Amygdala (tissue), 56 donors: ENCODE results near the gene KCTD7.
"Not testable (repeated sequence)": the region's sequence is repeated elsewhere in the genome, so short reads cannot be mapped to it uniquely, and the experiment has no call there.

ENCODE experiments used
- DNase-seq, 56 donors: peaks; one replicate each; lab custom pipeline; 2025; lab: John Stamatoyannopoulos, UW

KCTD7 gene

DNA sequence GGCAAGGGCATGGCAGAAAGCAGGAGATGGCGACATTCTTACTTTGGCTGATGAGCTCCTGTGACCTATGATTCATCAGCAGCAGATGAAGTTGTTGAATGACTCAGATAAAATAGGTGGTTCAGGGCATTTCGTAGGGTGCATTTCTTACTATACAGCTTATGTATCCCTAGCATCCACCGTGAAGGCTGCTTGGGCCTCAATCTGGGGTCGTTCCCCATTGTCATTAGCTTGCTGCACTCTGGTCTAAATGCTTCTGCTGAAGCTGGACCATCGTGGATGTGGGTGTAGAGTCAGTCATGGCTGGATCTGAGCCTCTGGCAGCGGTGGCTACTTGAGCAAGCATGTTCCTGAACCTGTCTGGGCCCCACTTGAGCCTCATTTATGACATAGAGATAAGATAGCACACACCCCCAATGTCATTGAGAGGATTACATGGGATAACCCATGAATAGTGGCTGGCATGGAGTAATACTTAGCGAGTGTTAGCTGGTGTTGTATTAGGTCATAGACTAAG is 44.5 kb downstream of the KCTD7 start:
- not testable (repeated sequence) for DNase-seq

DNA sequence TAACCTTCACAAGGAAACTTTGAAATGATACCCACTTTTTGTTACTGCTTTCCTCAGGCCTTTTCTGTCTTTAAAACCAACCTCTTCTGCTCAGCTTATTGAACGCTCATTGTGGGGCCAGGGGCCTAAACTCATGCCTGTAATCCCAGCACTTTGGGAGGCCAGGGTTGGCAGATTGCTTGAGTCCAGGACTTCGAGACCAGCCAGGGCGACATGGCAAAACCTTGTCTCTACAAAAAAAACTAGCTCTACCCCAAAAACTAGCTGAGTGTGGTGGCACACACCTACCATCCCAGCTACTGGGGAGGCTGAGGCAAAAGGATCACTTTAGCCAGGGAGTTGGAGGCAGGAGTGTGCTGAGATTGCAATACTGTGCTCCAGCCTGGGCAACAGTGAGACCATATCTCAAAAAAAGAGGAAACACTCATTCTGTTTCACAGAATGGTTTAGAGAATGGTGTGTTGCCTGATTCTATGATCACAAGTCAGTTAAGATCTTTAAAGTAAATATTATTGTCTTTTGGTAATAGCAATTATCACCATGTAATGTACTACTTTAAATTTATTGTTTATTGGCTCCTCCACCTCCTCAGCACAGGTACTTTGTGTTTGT is 51.1 kb downstream of the KCTD7 start:
- DNase-seq: no peak

DNA sequence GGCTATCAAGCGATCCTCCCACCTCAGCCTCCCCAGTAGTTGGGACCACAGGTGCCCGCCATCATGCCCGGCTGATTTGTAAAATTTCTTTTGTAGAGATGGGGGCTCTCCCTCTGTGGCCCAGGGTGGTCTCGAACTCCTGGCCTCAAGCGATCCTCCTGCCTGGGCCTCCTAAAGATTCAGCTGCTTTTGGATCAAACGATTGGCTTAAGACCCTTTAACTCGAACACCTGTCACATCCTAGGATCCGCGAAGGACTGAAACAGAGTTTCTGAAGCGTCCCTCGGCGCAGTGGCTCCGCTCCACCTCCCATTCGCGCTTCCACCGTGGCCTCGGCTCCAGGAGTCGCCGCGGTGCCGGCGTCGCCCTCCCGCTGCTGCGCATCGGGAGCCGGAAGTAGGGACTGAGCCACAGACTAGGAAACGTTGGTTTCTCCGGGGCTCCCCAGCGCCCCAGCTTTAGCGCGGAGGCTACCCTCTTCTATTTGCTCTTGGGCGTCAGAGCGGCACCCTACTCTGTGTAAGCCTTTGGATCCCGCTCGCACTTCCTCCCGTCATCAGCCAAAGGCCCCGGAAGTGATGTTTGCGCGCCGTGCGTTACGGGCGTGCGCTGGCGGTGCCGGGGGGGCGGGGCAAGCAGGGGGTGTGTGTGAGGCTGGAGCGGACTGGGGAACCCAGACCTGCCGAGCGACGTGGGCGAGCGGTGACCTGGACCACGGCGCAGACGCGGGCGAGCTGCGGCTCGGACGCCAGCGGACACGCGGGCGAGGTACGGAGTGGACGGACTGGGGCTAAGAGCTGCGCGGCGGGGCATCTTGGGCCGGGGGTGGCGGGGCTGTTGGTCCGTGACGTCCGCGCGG is 53.0 kb downstream of the KCTD7 start:
- DNase-seq: peak; percentile 62 to 98 (median 91)

DNA sequence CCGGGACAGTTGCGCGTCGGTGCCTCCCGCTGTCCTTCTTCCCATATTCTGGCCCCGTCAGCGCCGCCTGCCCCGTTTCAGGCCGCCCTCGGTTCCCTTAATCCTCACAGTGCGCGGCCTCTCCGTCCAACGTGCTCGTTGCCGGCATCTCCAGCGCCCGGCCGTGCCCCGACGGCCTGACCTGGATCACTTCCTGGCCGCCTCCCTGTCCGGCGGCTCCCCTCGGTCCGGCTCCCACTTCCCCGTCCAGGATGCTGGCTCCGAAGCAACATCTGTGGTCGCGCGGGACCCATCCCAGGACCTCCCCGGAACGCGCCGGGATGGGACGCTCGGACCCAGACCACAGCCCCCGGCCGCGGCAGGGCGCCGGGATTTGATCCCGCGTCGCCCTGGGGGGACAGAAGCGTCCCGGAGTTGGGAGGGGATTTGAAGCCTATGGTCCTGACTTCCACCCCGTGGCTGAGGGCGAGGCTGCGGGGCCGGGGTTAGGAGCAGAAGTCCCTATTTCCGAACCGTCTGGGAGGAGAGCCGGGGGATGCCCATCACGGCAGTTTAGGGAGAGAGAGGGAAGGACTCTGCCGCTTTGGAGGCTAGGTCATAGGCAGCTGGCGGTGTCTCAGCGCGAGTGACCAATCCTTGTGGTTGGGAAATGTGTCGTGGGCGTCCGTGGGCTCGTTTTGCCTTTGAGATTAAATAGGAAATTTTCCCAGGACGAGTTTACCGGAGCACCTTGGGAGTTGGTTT is 53.8 kb downstream of the KCTD7 start:
- peak in 3 of 56 donors; percentile 13 to 50 (median 17) for DNase-seq

DNA sequence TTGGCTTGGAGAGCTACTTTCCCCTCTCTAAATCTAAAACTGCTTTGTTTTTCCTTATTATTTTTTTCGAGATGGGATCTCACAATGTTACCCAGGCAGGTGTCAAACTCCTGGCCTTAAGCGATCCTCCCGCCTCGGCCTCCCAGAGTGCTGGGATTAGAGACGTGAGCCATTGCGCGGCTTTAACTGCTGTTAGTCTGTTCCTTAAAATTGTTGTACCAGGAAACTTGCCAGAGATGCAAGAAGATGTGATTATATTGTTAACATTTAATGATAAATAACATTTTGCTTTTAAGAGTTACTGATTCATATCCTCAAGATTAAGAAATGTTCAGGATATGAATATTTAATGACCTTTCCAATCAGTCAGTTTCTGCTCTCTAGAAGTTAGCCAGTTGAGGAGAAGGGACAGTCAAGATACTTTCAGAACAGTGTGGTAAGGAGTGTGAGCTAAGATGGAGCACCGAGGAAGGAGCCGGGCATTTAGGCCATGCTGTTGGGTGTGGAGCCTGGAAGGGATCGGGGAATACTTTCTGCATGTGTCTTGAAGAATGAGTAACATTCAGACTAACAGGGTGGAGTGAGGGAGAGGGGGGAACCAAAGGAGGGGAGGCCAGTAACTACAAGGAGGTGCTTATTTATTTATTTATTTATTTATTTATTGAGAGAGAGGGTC is 54.6 kb downstream of the KCTD7 start:
- DNase-seq: not testable (repeated sequence)

DNA sequence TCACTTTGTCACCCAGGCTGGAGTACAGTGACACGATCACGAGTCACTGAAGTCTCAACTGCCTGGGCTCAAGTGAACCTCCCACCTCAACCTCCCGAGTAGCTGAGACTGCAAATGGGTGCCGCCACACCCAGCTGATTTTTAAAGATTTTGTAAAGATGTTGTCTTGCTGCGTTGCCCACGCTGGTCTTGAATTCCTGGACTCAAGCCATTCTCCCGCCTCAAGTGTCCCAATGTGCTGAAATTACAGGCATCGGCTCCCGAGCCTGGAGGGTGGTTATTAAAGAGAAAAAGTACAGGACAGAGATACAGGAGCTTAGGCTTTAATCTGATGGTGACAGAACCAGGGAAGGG is 55.1 kb downstream of the KCTD7 start:
- DNase-seq: no peak

DNA sequence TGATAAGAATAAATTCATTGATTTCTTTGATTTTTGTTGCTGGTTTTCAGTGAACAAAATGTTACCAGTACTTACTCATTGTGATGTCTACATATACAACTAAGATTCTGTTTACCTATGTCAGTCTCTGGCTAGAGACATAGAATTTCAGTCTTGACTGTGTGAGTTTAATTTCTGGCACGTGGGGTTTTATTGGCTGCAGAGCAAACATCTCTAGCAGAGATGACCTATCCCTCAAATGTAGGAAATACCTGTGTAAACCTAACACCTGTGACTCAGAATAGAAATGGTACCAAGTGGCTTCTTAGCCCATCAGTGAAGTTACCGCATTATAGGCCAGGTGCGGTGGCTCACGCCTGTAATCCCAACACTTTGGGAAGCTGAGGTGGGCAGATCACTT is 57.0 kb downstream of the KCTD7 start:
- not testable (repeated sequence) for DNase-seq

DNA sequence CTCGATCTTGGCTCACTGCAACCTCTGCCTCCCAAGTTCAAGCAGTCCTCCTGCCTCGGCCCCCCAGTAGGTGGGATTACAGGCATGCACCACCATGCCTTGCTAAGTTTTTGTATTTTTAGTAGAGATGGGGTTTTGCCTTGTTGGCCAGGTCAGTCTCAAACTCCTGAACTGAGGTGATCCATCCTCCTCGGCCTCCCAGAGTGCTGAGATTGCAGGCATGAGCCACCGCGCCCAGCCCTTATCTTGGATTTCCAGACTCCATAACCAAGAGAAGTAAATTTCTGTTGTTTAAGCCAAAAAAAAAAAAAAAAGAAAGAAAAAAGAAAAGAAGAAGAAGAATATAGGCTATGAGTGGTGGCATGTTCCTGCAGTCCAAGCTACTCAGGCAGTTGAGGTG is 58.5 kb downstream of the KCTD7 start:
- DNase-seq: no peak

DNA sequence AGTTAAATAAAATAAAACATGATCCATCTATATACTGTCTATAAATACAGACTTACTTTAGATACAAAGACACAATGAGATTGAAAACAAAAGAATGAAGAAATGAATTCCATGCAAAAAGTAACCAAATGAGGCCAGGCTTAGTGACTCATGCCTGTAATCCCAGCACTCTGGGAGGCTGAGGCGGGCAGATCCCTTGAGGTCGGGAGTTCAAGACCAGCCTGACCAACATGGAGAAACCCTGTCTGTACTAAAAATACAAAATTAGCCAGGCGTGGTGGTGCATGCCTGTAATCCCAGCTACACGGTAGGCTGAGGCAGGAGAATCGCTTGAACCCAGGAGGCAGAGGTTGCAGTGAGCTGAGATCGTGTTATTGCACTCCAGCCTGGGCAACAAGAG is 59.0 kb downstream of the KCTD7 start:
- DNase-seq: not testable (repeated sequence)

DNA sequence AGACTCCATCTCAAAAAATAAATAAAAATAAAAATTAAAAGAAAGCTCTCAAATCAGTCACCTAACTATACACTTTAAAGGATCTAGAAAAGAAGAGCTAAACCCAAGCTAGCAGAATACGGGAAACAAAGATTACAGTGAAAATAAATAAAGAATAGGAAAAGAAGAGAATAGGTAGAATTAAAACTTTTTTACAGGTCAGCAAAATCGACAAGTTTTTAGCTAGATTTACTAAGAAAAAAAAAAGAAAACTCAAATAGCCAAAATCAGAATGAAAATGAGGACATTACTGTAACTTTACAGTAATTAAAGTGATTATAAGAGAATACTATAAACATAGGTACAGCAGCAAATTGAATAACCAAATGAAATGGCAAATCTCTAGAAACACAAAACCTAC is 60.4 kb downstream of the KCTD7 start:
- DNase-seq: no peak

DNA sequence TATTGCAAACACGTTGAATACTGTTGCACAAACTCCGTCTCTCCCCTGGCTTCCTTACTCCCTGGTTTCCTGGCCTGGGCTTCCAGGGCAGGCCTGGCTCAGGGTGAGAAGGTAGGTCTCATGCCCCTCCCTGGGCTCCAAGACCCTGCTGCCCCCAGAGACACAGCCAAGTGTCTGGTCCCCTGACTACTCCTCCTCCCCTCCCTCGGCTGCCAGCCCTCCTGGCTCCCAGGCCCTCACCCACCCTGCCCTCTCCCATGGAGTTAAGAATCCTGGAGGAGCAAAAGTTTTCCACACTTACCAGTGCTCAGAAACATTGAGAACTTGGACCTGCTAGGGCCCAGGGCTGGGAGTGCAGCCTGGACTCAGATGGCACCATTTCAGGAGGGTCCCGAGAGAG is 64.7 kb downstream of the KCTD7 start:
- no peak for DNase-seq
